Natural killer cell (primary cell): ENCODE results near the gene ALDOB. TPM values are rescaled to one million over a fixed set of nuclear protein-coding genes. Genes with fewer than 3 reads are reported as not detected.

Experiments used
- ATAC-seq, 3 donors: fragments of 150-1000 bp in 2 of 3; fragments of 200-7000 bp in 1 of 3; cut with Tn5 transposase; 1 replicate in 1 of 3; 2 replicates in 2 of 3; pipeline ENCODE4 v1.10.0; 2021; ENCODE audit warnings: mild to moderate bottlenecking in 2 of 3, moderate library complexity in 2 of 3
- DNase-seq, 2 donors: peaks; one replicate each; pipeline versions ENCODE4 v3.0.0 to v3.0.0-alpha.2; 2013 to 2021; ENCODE audit warnings: mixed read lengths in 1 of 2
- H3K27ac ChIP-seq: one replicate; pipeline ENCODE4 v1.5.1; 2013; ENCODE audit warnings: mild to moderate bottlenecking, low read length
- H3K27me3 ChIP-seq: one replicate; pipeline ENCODE4 v1.6.1; 2013; ENCODE audit warnings: low read length; ENCODE audit not compliant: control insufficient read depth, insufficient read depth
- H3K36me3 ChIP-seq: one replicate; pipeline ENCODE4 v1.6.1; 2013; ENCODE audit warnings: low read length; ENCODE audit not compliant: control insufficient read depth, insufficient read depth
- H3K4me1 ChIP-seq: one replicate; pipeline ENCODE4 v1.6.1; 2013; ENCODE audit warnings: low read length; ENCODE audit not compliant: control insufficient read depth, insufficient read depth
- H3K4me3 ChIP-seq: one replicate; pipeline ENCODE4 v1.5.1; 2013; ENCODE audit warnings: low read length
- H3K9me3 ChIP-seq: one replicate; pipeline ENCODE4 v1.6.1; 2013; ENCODE audit warnings: low read length; ENCODE audit not compliant: control insufficient read depth, insufficient read depth
- H3K27ac Mint-ChIP-seq, 2 donors: one replicate each; pipeline ENCODE4 v1.8.0; 2022; ENCODE audit warnings: mild to moderate bottlenecking in 2 of 2, mixed read lengths in 2 of 2, moderate library complexity in 1 of 2
- H3K27me3 Mint-ChIP-seq, 2 donors: one replicate each; pipeline ENCODE4 v1.8.0; 2022; ENCODE audit warnings: low read depth in 2 of 2, mixed read lengths in 2 of 2
- H3K36me3 Mint-ChIP-seq: one replicate; pipeline ENCODE4 v1.8.0; 2022; ENCODE audit warnings: mixed read lengths
- H3K4me1 Mint-ChIP-seq, 2 donors: one replicate each; pipeline ENCODE4 v1.8.0; 2022; ENCODE audit warnings: mixed read lengths in 2 of 2
- H3K4me3 Mint-ChIP-seq: one replicate; pipeline ENCODE4 v1.8.0; 2022; ENCODE audit warnings: mild to moderate bottlenecking, moderate library complexity, mixed read lengths
- H3K9me3 Mint-ChIP-seq, 2 donors: one replicate each; pipeline ENCODE4 v1.8.0; 2022; ENCODE audit warnings: mixed read lengths in 2 of 2
- WGBS: methylation state at CpG from one replicate; pipeline ENCODE4 v1.1.7; 2013; ENCODE audit warnings: missing lambda C conversion rate; ENCODE audit not compliant: insufficient coverage; 5-methylcytosine and 5-hydroxymethylcytosine counted together
- intact Hi-C: fragments of 100-400 bp; cut with micrococcal nuclease; formaldehyde crosslinking; loops from one replicate; pipeline ENCODE4 v1.14.2; 2022
- total RNA-seq, 4 donors: library from RNA; stranded (reverse); fragments of 120-200 nt in 1 of 4; gene quantifications; one replicate each; pipeline versions ENCODE4 v1.2.3 to v1.2.4, GENCODE V29; 2013 to 2022
- TF ChIP-seq, protein P1 (sequence below): fragments of 200-600 bp; IDR thresholded peaks from one replicate; pipeline ENCODE4 v1.8.0; 2022; ENCODE audit warnings: antibody characterized with exemption

The ALDOB gene
- total RNA-seq, 3 donors from 2014 or later (not counting 1 experiment from before 2014, with no cell fraction given): not detected

DNA sequence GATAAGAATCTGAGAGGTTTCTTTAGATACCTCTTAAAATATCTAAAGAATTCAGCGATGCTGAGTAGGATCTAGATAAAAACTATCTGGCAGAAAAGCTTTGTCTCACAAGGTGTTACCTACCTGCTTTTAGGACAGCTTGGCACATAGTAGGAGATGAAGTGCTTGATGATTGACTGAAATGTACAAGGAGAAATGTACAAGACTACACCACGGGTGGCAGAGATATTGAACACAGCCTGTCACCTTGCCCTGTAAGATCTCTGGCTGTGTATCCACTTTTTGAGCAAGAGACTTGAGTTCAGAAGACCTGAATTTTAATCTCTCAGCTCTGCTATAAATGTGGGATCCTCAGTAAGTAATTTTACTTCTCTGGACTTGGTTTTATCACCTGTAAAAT, 15.7 kb downstream of the ALDOB start:
- Histone ChIP-seq H3K27me3 (no peaks in the 10 kb centered on the region), H3K4me1 (no peaks in the 10 kb centered on the region), H3K27ac (no peak overlapping the region), H3K36me3 (no peaks in the 10 kb centered on the region), H3K4me3 (no peak overlapping the region), H3K9me3 (peaks cover 12% of the 10 kb centered on the region)
- WGBS: 95% methylated on average over 2 of the region's 2 CpGs
- Mint-ChIP-seq H3K4me3 (no peak overlapping the region), H3K27ac (no peak overlapping the region), H3K27me3 (peaks cover 0 to 6% of the 10 kb centered on the region in 2 donors), H3K9me3 (peaks cover 18 to 29% of the 10 kb centered on the region in 2 donors), H3K4me1 (no peaks in the 10 kb centered on the region), H3K36me3 (peaks cover 12% of the 10 kb centered on the region)
- DNase-seq (no peak), ATAC-seq (no peak)
- intact Hi-C loops: no loop called here
- TF ChIP-seq, protein P1, sequence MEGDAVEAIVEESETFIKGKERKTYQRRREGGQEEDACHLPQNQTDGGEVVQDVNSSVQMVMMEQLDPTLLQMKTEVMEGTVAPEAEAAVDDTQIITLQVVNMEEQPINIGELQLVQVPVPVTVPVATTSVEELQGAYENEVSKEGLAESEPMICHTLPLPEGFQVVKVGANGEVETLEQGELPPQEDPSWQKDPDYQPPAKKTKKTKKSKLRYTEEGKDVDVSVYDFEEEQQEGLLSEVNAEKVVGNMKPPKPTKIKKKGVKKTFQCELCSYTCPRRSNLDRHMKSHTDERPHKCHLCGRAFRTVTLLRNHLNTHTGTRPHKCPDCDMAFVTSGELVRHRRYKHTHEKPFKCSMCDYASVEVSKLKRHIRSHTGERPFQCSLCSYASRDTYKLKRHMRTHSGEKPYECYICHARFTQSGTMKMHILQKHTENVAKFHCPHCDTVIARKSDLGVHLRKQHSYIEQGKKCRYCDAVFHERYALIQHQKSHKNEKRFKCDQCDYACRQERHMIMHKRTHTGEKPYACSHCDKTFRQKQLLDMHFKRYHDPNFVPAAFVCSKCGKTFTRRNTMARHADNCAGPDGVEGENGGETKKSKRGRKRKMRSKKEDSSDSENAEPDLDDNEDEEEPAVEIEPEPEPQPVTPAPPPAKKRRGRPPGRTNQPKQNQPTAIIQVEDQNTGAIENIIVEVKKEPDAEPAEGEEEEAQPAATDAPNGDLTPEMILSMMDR: no peak

DNA sequence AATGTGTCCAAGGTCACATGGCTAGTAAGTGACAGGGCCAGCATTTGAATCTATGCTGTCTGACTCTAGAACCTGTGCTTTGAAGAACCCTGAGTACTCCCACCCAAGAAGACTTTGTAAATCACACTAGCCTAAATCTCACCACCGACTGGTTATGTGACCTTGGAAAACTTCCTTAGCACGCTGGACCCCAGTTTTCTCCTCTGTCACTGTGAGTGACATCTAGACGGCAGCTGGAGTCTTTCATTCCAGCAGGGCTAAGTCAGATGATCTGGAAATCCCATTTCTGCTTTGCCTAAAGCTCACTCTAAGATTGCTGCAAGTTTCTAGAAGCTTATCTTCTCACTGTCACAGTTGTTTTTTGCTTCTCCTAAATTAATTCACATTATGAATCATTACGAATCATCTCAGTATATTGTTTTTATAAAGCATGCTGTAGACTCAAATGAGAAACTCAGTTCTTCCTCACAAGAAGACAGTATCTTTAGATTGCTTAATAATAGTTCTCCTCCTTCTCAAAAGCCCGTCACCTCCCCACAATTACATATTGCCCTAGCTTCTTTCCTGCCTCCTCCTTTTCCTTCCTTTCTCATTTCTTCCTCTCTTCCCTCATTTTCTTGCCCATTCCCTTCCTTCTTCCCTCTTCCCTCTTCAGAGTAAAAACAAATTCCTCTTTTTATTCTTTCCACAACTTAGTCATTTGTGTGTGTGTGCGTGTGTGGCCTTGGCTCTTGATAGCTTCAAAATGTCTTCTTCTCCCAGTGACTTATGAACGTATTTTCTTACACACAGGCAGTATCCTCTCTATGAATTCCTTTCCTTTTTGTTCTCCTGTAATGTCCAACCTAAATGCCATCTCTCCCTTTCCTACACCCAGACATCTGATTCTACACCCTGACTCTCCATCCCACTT, 16.8 kb downstream of the ALDOB start:
- H3K36me3 Mint-ChIP-seq: peaks cover 22% of the 10 kb centered on the region
- DNase-seq: no peak

DNA sequence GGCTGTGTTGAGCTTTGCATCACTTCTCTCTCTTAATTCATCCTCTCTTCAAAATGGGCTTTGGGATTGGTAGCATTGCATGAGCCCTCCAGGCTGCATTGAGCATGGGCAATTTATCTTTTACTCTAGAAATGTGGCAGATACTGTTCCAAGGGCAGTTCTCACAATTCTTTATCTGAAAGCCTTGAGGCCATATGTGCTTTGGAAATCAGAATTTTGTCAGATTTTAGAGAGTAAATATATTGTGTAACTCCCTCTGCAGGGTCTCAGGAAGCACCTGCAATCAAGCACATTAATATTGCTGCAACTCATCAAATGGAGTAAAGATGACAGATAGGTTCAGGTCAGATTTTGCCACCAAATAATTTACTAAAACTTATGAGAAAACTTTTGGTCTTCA, 17.6 kb downstream of the ALDOB start:
- no peaks in the 10 kb centered on the region for H3K4me1 Mint-ChIP-seq
- no peak overlapping the region for H3K4me3 ChIP-seq
- no peaks in the 10 kb centered on the region for H3K27me3 ChIP-seq
- H3K9me3 Mint-ChIP-seq: peaks cover 19 to 31% of the 10 kb centered on the region in 2 donors
- intact Hi-C loops: no loop called here
- H3K36me3 ChIP-seq: no peaks in the 10 kb centered on the region
- H3K4me1 ChIP-seq: no peaks in the 10 kb centered on the region
- DNase-seq: no peak
- H3K36me3 Mint-ChIP-seq: peaks cover 30% of the 10 kb centered on the region
- no peak for ATAC-seq
- H3K27ac ChIP-seq: no peak overlapping the region
- H3K4me3 Mint-ChIP-seq: no peak overlapping the region
- H3K27me3 Mint-ChIP-seq: no peaks in the 10 kb centered on the region
- H3K27ac Mint-ChIP-seq: no peak overlapping the region
- TF ChIP-seq, protein P1: no peak
- peaks cover 15% of the 10 kb centered on the region for H3K9me3 ChIP-seq

More for the DNA sequence above, 16.8 kb downstream of the ALDOB start:
- Mint-ChIP-seq H3K27ac (no peak overlapping the region), H3K27me3 (peaks cover 0 to 3% of the 10 kb centered on the region in 2 donors), H3K4me3 (no peak overlapping the region), H3K4me1 (no peaks in the 10 kb centered on the region), H3K9me3 (peaks cover 19 to 30% of the 10 kb centered on the region in 2 donors)
- Histone ChIP-seq H3K36me3 (no peaks in the 10 kb centered on the region), H3K9me3 (peaks cover 13% of the 10 kb centered on the region), H3K4me3 (no peak overlapping the region), H3K27me3 (no peaks in the 10 kb centered on the region), H3K27ac (no peak overlapping the region), H3K4me1 (no peaks in the 10 kb centered on the region)
- intact Hi-C loops: no loop called here
- 76% methylated on average over 7 of the region's 7 CpGs for WGBS
- TF ChIP-seq, protein P1: no peak
- no peak for ATAC-seq
